NK-92 (cell line): ENCODE measurements around the gene UBE2K.
"Not testable (repeated sequence)": the region's sequence is repeated elsewhere in the genome, so short reads cannot be mapped to it uniquely, and the experiment has no call there.

Experiments used
- DNase-seq: peaks from one replicate; lab custom pipeline; 2025; ENCODE audit not compliant: unreplicated experiment; lab: John Stamatoyannopoulos, UW

The UBE2K gene

DNA sequence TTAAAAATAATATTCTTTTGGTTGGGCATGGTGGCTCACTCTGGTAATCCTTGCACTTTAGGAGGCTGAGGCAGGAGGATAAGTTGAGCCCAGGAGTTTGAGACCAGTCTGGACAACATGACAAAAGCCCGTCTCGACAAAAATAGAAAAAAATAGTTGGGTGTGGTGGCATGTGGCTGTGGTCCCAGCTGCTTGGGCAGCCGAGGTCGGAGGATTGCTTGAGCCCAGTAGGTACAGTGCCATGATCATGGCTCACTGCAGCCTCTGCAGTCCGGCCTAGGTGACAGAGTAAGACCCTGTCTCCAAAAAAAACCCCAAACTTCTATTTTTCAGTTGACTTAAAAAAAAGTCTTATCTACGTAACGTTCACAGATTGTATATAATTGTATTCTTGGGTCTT lies 23.9 kb downstream of the UBE2K start:
- DNase-seq = no peak

DNA sequence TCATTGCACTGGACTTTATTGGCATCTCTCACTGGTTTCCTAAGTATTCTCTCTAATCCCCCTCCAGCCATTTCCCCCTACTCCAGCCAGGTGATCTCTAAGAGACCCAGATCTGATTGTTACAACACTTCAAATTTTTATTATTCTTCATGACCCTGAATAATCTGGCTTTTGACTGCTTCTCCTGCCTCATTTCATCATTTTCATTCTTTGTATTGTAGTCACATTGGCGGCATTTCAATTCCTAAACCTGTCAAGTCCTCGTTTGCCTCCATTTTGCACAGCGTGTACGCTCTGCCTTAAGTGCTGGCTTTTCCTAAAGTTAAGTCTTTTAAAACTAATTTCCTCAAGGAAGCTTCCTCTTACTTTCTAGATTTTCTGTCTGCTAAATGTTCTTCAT lies 31.6 kb downstream of the UBE2K start:
- DNase-seq = no peak

DNA sequence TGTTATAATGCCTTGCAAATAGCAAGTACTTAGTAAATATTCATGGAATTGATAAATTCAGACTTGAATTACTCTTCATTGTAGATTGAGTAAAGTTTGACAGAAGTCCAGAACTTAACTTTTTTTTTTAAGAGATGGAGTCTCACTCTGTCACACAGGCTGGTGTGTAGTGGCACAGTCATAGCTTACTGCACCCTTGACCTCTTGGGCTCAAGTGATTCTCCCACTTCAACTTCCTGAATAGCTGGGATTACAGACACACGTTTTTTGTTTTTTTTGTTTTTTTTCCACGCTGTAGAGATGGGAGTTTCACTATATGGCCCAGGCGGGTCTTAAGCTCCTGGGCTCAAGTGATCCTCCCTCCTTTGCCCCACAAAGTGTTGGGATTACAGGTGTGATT lies 32.1 kb downstream of the UBE2K start:
- DNase-seq = no peak

DNA sequence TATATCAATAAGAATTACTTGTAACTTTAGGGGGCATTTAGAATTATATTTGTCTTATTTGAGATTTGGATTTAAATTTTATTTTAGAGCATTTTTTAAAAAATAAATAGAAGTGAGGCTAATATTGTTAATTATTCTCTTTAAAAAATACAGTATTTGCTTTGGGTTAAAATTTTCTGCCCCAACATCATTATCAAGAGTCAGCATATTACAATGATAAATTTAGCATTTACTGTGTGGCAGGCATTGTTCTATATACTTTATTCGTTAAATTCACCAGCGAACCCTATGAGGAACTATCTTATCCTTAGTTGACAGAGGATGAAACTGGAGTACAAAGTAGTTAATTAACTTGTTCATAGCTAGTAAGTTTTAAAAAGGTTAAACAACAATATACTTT lies 34.0 kb downstream of the UBE2K start:
- no peak for DNase-seq

- no peak for DNase-seq
Measured at GRCh38 chr4:39732728-39733127, 34.8 kb downstream of the UBE2K start.

DNA sequence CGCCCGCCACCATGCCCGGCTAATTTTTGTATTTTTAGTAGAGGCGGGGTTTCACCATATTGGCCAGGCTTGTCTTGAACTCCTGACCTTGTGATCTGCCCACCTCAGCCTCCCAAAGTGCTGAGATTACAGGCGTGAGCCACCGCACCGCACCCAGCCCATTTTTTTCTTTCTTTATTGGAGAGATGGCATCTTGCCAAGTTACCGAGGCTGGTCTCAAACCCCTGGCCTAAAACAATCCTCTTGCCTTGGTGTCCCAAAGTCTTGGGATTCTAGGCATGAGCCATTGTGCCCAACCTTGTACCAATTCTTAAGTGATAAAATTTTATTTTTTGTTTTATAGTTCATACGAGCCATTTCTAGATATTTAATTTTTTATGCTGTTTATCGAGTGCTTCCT lies 41.7 kb downstream of the UBE2K start:
- DNase-seq = not testable (repeated sequence)

DNA sequence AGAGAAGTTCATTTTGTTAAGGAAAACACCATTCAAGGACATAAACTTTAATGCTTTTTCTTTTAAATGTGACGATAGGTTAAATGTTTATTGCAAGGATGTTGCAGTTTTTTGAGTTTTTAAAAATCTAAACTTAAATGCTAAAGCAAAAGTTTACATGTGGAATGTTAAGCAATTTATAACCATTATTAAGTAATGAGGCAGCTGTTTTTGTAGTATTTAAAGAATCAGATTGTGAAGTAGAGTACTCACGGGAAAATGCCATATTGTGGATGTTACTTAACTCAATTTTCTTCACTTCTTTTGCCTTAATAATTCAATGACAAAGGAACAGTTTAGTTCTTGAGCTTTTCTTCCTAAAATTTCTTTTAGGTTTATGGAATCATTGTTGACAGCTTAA lies 43.5 kb downstream of the UBE2K start:
- DNase-seq = no peak

DNA sequence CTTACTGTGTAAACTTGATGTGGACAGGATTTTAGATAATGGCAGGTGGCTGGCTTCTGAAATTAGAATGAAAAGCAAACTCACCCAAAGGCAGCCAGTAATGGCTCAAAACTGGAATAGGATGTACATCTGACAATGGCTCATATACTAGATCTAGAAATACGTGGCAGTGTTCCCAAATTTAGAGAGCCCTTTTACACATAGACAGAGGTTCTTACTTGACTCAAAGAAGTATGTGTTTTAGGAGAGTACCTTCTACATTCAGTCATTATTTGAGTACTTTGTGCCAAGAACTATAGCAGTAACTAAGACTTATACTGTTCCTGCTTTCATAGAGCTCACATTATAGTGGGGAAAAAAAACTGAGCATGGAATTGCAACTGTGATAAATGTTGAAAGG lies 48.0 kb downstream of the UBE2K start:
- no peak for DNase-seq

GRCh38 chr4:39750216-39750615 lies 52.3 kb downstream of the UBE2K start:
- DNase-seq = no peak

DNA sequence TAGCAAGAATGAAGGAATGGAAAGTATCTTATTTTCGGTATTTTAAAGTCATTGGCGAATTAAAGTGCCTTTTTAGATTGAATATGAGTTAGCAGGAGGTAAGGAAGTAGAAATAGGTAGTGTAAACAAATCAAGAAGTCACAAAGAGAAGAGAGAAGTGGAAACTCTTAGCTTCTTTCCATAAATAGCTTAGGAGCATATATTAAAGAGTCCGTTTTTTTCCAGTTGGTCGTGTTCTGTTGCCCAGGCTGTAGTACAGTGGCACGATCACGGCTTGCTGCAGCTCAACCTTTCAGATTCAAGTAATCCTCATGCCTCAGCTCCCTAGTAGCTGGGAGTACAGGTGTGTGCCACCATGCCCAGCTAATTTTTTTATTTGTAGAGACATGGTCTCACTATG lies 56.4 kb downstream of the UBE2K start:
- no peak for DNase-seq

DNA sequence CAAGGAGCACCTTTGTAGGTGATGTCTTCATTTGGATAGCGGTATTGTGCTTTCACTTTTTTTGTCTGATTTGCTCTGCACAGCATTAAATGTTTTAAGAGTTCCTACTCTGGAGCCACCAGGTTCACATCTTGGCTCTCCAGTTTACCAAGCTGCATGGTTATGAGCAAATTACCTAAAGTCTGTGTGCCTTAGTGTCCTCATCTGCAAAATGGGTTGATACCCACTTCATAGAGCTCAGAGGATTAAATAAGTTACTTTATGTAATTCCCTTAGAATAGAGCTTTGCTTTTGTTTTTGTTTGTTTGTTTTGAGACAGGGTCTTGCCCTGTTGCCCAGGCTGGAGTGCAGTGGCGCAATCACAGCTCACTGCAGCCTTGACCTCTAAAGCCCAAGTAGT lies 58.2 kb downstream of the UBE2K start:
- no peak for DNase-seq

DNA sequence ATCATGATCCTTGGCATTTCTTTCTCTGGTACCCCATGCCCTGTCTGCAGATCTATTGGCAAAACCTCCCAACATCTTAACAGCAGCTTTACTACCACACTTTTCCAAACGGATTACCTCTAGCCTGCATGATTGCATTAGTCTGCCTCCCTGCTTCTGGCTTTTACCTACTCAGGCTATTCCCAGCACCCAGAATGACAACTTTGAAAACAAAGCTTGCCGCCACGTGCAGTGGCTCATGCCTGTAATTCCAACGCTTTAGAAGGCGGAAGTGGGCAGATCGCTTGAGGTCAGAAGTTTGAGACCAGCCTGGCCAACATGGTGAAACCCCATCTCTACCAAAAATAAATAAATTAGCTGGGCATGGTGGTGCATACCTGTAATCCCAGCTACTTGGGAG lies 60.2 kb downstream of the UBE2K start:
- no peak for DNase-seq

- no peak for DNase-seq
Measured at GRCh38 chr4:39759569-39759968, 61.6 kb downstream of the UBE2K start.

- DNase-seq = no peak
Measured at GRCh38 chr4:39761005-39761667, 63.2 kb downstream of the UBE2K start.

GRCh38 chr4:39763714-39764572 lies 66.0 kb downstream of the UBE2K start:
- DNase-seq = no peak

GRCh38 chr4:39770005-39770404 lies 72.1 kb downstream of the UBE2K start:
- no peak for DNase-seq

GRCh38 chr4:39770471-39770870 lies 72.5 kb downstream of the UBE2K start:
- DNase-seq = no peak

DNA sequence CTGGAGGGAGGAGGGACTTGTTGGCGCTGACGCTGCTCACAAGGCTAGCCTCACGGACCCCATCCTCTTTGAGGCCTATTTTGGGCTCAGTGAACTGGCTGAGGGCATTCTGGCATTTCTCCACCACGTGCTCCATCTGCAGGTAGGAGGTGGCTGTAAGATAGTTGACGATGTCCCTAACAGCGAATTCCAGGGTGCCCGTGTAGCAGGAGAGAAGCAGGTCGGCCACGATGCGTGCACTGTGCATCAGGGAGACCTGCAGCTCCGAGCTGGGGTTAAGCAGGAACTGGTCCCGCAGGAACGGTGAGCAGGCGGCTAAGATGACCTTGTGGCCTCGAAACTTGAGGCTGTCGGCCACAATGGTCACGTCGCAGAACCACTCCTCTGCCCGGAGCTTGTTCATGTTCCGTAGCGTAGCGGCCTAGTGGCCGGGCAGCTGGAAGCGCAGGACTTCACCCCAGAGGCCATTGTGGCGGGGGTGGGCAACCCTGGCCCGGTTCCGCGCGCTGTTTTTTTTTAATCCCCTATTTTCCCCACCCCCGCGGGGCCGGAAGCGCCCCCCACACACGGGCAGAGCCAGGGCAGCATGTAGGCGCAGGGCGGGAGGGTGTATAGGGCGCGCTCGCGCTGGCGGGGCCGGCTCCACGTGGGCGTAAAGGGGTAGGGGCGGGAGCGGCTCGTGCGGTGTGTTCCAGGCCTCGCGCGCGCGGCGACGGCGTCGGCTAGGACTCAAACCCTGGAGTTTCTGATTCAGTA lies 73.2 kb downstream of the UBE2K start:
- DNase-seq = no peak

DNA sequence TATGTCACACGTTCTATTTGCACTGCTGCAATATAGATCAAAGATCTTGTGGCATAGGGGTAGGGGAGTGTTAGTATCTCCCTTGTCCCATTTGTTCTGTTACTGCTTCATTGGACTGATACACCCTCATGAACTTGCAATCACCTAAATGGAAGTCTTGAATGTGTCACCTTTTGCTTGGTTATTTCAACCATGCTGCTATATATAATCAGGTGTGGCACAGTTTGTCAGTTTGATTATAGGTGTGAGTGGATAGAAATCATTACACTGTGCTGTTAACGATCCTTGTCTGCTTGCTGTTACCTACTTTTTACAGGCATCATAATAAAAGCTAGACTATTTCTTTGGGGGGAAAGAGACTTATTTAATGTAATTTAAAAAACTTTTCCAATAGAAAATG lies 84.1 kb downstream of the UBE2K start:
- DNase-seq = not testable (repeated sequence)

DNA sequence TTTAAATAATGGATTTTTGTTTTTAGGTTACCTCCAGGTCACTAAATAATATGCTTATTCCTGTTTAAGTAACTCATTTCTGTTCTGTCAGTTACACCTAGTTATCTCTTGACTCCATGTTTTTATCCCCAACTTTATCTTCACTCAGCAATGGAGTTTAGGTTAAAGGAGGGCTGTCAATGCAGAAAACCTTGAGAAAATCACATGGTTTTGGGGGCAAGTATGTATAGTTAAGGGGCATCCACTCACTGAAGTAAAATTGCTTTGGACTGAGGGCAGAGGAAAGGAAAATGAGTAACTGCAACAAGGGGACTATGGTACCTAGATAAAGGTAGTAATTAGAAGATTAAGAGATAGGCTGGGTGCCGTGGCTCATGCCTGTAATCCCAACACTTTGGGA lies 87.1 kb downstream of the UBE2K start:
- DNase-seq = no peak

DNA sequence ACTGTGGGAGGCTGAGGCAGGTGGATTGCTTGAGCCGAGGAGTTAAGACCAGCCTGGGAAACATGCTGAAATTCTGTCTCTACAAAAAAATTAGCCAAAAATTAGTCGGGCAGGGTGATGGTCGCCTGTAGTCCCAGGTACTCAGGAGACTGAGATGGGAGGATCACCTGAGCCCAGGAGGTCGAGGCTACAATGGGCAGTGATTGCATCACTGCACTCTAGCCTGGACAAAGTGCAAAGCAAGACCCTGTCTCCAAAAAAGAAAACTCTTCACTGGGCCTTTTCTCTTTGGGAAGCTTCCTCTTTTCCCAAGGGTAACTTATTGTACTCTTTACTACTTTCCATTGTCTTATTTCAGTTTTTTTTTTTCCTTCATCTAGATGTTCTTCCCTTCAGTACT lies 88.9 kb downstream of the UBE2K start:
- DNase-seq = no peak

GRCh38 chr4:39792128-39792527 lies 94.2 kb downstream of the UBE2K start:
- no peak for DNase-seq
